ENCODE results near the gene RBMXL2.

DNA sequence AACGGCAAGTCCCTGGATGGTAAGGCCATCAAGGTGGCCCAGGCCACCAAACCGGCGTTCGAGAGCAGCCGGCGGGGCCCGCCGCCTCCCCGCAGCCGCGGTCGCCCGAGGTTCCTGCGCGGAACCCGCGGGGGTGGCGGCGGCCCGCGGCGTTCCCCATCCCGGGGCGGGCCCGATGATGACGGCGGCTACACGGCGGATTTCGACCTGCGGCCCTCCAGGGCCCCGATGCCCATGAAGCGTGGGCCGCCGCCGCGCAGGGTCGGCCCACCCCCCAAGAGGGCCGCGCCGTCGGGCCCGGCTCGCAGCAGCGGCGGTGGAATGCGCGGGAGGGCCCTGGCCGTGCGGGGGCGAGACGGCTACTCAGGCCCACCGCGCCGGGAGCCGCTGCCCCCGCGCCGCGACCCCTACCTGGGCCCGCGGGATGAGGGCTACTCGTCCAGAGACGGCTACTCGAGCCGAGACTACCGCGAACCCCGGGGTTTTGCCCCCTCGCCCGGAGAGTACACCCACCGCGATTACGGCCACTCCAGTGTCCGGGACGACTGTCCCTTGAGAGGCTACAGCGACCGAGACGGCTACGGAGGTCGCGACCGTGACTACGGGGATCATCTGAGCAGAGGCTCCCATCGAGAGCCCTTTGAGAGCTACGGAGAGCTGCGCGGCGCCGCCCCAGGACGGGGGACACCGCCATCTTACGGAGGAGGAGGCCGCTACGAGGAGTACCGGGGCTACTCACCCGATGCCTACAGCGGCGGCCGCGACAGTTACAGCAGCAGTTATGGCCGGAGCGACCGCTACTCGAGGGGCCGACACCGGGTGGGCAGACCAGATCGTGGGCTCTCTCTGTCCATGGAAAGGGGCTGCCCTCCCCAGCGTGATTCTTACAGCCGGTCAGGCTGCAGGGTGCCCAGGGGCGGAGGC lies 792 bp downstream of the RBMXL2 start:
- TF ChIP-seq, protein P1, sequence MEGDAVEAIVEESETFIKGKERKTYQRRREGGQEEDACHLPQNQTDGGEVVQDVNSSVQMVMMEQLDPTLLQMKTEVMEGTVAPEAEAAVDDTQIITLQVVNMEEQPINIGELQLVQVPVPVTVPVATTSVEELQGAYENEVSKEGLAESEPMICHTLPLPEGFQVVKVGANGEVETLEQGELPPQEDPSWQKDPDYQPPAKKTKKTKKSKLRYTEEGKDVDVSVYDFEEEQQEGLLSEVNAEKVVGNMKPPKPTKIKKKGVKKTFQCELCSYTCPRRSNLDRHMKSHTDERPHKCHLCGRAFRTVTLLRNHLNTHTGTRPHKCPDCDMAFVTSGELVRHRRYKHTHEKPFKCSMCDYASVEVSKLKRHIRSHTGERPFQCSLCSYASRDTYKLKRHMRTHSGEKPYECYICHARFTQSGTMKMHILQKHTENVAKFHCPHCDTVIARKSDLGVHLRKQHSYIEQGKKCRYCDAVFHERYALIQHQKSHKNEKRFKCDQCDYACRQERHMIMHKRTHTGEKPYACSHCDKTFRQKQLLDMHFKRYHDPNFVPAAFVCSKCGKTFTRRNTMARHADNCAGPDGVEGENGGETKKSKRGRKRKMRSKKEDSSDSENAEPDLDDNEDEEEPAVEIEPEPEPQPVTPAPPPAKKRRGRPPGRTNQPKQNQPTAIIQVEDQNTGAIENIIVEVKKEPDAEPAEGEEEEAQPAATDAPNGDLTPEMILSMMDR (IDR thresholded peaks at IDR 0.05) = no peak
- TF ChIP-seq EZH2 (IDR thresholded peaks at IDR 0.05; ENCODE audit: borderline replicate concordance, insufficient read depth, low read depth, low read length, poor library complexity, severe bottlenecking) = no peak
